NB4 (cell line): ENCODE data around the gene TNFRSF1B.

Experiments used
- CTCF ChIP-seq: IDR thresholded peaks from one replicate; pipeline ENCODE4 v1.5.1; 2012; ENCODE audit warnings: low read depth, low read length
- MYC ChIP-seq: IDR thresholded peaks from 2 replicates; pipeline ENCODE4 v1.6.1; 2011; ENCODE audit warnings: low read depth, low read length
- POLR2A ChIP-seq: IDR thresholded peaks from 2 replicates; pipeline ENCODE4 v1.6.1; 2011; ENCODE audit warnings: mild to moderate bottlenecking; ENCODE audit not compliant: insufficient read length; ENCODE audit errors: extremely low read depth

GRCh38 chr1:12142891-12143630 is 23.7 kb upstream of the TNFRSF1B start:
- TF ChIP-seq CTCF (no peak), MYC (no peak), POLR2A (no peak)
